GM21367 (cell line): ENCODE measurements around the gene TRPM8.

Experiments
- ATAC-seq: cut with Tn5 transposase; IDR thresholded peaks from one replicate; pipeline ENCODE4 v1.9.1; 2021; ENCODE audit not compliant: unreplicated experiment

The TRPM8 gene

GRCh38 chr2:233999182-233999581, 82.0 kb downstream of the TRPM8 start:
- no peak for ATAC-seq

- no peak for ATAC-seq
These were observed 84.4 kb downstream of the TRPM8 start for GRCh38 chr2:234001380-234002160.

GRCh38 chr2:234002281-234002680, 85.1 kb downstream of the TRPM8 start:
- no peak for ATAC-seq

GRCh38 chr2:234003972-234004617, 86.9 kb downstream of the TRPM8 start:
- ATAC-seq: no peak

GRCh38 chr2:234005126-234005525, 88.0 kb downstream of the TRPM8 start:
- no peak for ATAC-seq

- no peak for ATAC-seq
These were observed 89.3 kb downstream of the TRPM8 start for GRCh38 chr2:234006501-234006900.

GRCh38 chr2:234014427-234014826, 97.3 kb downstream of the TRPM8 start:
- no peak for ATAC-seq

GRCh38 chr2:234015861-234016260, 98.7 kb downstream of the TRPM8 start:
- no peak for ATAC-seq

- ATAC-seq: no peak
These were observed 102.7 kb downstream of the TRPM8 start for GRCh38 chr2:234019896-234020295.

GRCh38 chr2:234020332-234020731, 103.2 kb downstream of the TRPM8 start:
- ATAC-seq: no peak

- no peak for ATAC-seq
These were observed 105.3 kb downstream of the TRPM8 start for GRCh38 chr2:234022424-234022823.

- no peak for ATAC-seq
These were observed 107.1 kb downstream of the TRPM8 start for GRCh38 chr2:234024304-234024703.

- no peak for ATAC-seq
These were observed 108.3 kb downstream of the TRPM8 start for GRCh38 chr2:234025466-234025865.

GRCh38 chr2:234025891-234026401, 108.8 kb downstream of the TRPM8 start:
- no peak for ATAC-seq

- ATAC-seq: no peak
These were observed 109.6 kb downstream of the TRPM8 start for GRCh38 chr2:234026693-234027254.

GRCh38 chr2:234027641-234028040, 110.5 kb downstream of the TRPM8 start:
- ATAC-seq: no peak

GRCh38 chr2:234029150-234029733, 112.1 kb downstream of the TRPM8 start:
- no peak for ATAC-seq

GRCh38 chr2:234031207-234031606, 114.0 kb downstream of the TRPM8 start:
- no peak for ATAC-seq

GRCh38 chr2:234032279-234032856, 115.2 kb downstream of the TRPM8 start:
- no peak for ATAC-seq

- no peak for ATAC-seq
These were observed 116.0 kb downstream of the TRPM8 start for GRCh38 chr2:234033174-234033573.

- ATAC-seq: no peak
These were observed 116.7 kb downstream of the TRPM8 start for GRCh38 chr2:234033885-234034284.
